DOHH2 (cell line): ENCODE measurements around the gene ZNF436.

Experiments
- H3F3A ChIP-seq: fragments of 200-600 bp; sonication (generic), shearing (Covaris generic); 2 replicates; pipeline ENCODE4 v1.6.0; 2016; ENCODE audit warnings: antibody characterized with exemption, mild to moderate bottlenecking; ENCODE audit not compliant: control insufficient read depth, insufficient read depth
- H3K27ac ChIP-seq: fragments of 200-600 bp; sonication (generic); 2 replicates; pipeline ENCODE4 v1.5.1; 2014; ENCODE audit warnings: low read depth, mild to moderate bottlenecking, low read length, moderate library complexity
- H3K27me3 ChIP-seq: fragments of 200-600 bp; sonication (generic); 2 replicates; pipeline ENCODE4 v1.6.1; 2014; ENCODE audit warnings: mild to moderate bottlenecking, low read length, mixed read lengths; ENCODE audit not compliant: control insufficient read depth
- H3K36me3 ChIP-seq: fragments of 200-600 bp; sonication (generic); 2 replicates; pipeline ENCODE4 v1.6.1; 2014; ENCODE audit warnings: mild to moderate bottlenecking, low read length, moderate library complexity, mixed read lengths; ENCODE audit not compliant: control insufficient read depth
- H3K4me1 ChIP-seq: fragments of 200-600 bp; sonication (generic); 2 replicates; pipeline ENCODE4 v1.6.1; 2014; ENCODE audit warnings: mild to moderate bottlenecking, low read length, mixed read lengths; ENCODE audit not compliant: control insufficient read depth
- H3K4me2 ChIP-seq: fragments of 200-600 bp; sonication (generic); 2 replicates; pipeline ENCODE4 v1.6.0; 2014; ENCODE audit warnings: mild to moderate bottlenecking, low read length, moderate library complexity
- H3K4me3 ChIP-seq: fragments of 200-600 bp; sonication (generic); 2 replicates; pipeline ENCODE4 v1.5.1; 2014; ENCODE audit warnings: mild to moderate bottlenecking, low read length, mixed read lengths
- H3K79me2 ChIP-seq: fragments of 200-600 bp; sonication (generic); 2 replicates; pipeline ENCODE4 v1.6.1; 2014; ENCODE audit warnings: mild to moderate bottlenecking, low read length, mixed read lengths; ENCODE audit not compliant: control insufficient read depth
- H3K9me2 ChIP-seq: fragments of 200-600 bp; sonication (generic); replicated peaks from 2 replicates; pipeline ENCODE4 v1.6.1; 2014; ENCODE audit warnings: mild to moderate bottlenecking, low read length, mixed read lengths; ENCODE audit not compliant: control insufficient read depth
- H3K9me3 ChIP-seq: fragments of 200-600 bp; sonication (generic); 2 replicates; pipeline ENCODE4 v1.6.1; 2014; ENCODE audit warnings: antibody characterized with exemption, low read length, mixed read lengths; ENCODE audit not compliant: control insufficient read depth, insufficient read depth
- H4K20me1 ChIP-seq: fragments of 200-600 bp; sonication (generic); 2 replicates; pipeline ENCODE4 v1.6.0; 2014; ENCODE audit warnings: low read depth, mild to moderate bottlenecking, antibody characterized with exemption, low read length, moderate library complexity; ENCODE audit not compliant: control insufficient read depth, insufficient read depth
- EZH2phosphoT487 ChIP-seq: fragments of 200-600 bp; sonication (generic); IDR thresholded peaks from 2 replicates; pipeline ENCODE4 v1.6.1; 2017; ENCODE audit warnings: borderline replicate concordance, mild to moderate bottlenecking, antibody characterized with exemption, low read length, moderate library complexity, mixed read lengths
- TF ChIP-seq, protein P1 (sequence below): fragments of 200-600 bp; sonication (generic); IDR thresholded peaks from one replicate; pipeline ENCODE4 v1.5.1; 2014; ENCODE audit warnings: antibody characterized with exemption, mild to moderate bottlenecking, low read depth, low read length; ENCODE audit not compliant: poor library complexity, severe bottlenecking

Gene ZNF436

GRCh38 chr1:23366146-23366545, 3.5 kb downstream of the ZNF436 start:
- Histone ChIP-seq H3K79me2 (peaks cover 26% of the 10 kb centered on the region), H3K27ac (no peak overlapping the region), H3K27me3 (no peaks in the 10 kb centered on the region), H3K4me2 (peak overlapping the region; percentile 82; the same call in 1 of the 2 replicates), H4K20me1 (no peaks in the 10 kb centered on the region), H3K4me3 (no peak overlapping the region), H3F3A (no peaks in the 10 kb centered on the region), H3K4me1 (peaks cover 32% of the 10 kb centered on the region), H3K9me2 (no peaks in the 10 kb centered on the region), H3K9me3 (peaks cover 34% of the 10 kb centered on the region), H3K36me3 (peaks cover 46% of the 10 kb centered on the region)
- TF ChIP-seq, protein P1, sequence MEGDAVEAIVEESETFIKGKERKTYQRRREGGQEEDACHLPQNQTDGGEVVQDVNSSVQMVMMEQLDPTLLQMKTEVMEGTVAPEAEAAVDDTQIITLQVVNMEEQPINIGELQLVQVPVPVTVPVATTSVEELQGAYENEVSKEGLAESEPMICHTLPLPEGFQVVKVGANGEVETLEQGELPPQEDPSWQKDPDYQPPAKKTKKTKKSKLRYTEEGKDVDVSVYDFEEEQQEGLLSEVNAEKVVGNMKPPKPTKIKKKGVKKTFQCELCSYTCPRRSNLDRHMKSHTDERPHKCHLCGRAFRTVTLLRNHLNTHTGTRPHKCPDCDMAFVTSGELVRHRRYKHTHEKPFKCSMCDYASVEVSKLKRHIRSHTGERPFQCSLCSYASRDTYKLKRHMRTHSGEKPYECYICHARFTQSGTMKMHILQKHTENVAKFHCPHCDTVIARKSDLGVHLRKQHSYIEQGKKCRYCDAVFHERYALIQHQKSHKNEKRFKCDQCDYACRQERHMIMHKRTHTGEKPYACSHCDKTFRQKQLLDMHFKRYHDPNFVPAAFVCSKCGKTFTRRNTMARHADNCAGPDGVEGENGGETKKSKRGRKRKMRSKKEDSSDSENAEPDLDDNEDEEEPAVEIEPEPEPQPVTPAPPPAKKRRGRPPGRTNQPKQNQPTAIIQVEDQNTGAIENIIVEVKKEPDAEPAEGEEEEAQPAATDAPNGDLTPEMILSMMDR, result no peak
- TF ChIP-seq EZH2phosphoT487, result no peak

- peaks cover 9% of the 10 kb centered on the region for H3K4me1 ChIP-seq
- no peak overlapping the region for H3K4me3 ChIP-seq
- peaks cover 2% of the 10 kb centered on the region for H3K79me2 ChIP-seq
- peaks cover 63% of the 10 kb centered on the region for H3K36me3 ChIP-seq
- no peak for TF ChIP-seq EZH2phosphoT487
- TF ChIP-seq, protein P1, result no peak
- no peak overlapping the region for H3K27ac ChIP-seq
- H3K9me3 ChIP-seq, result peaks cover 51% of the 10 kb centered on the region
- no peaks in the 10 kb centered on the region for H3F3A ChIP-seq
- no peaks in the 10 kb centered on the region for H3K9me2 ChIP-seq
- no peak overlapping the region for H3K4me2 ChIP-seq
- H3K27me3 ChIP-seq, result no peaks in the 10 kb centered on the region
- no peaks in the 10 kb centered on the region for H4K20me1 ChIP-seq
Measured at GRCh38 chr1:23362218-23362713, 7.4 kb downstream of the ZNF436 start.

GRCh38 chr1:23358310-23358875, 11.2 kb downstream of the ZNF436 start:
- TF ChIP-seq, protein P1, result no peak
- no peaks in the 10 kb centered on the region for H3K79me2 ChIP-seq
- no peaks in the 10 kb centered on the region for H3F3A ChIP-seq
- H3K4me1 ChIP-seq, result no peaks in the 10 kb centered on the region
- peaks cover 40% of the 10 kb centered on the region for H3K36me3 ChIP-seq
- H3K4me2 ChIP-seq, result no peak overlapping the region
- peaks cover 40% of the 10 kb centered on the region for H3K9me3 ChIP-seq
- no peaks in the 10 kb centered on the region for H3K27me3 ChIP-seq
- H4K20me1 ChIP-seq, result no peaks in the 10 kb centered on the region
- H3K9me2 ChIP-seq, result no peaks in the 10 kb centered on the region
- H3K27ac ChIP-seq, result no peak overlapping the region
- H3K4me3 ChIP-seq, result no peak overlapping the region
